SK-MEL-5 (cell line): ENCODE measurements around the gene PCDHGC4. TPM values are rescaled to one million over a fixed set of nuclear protein-coding genes. Genes with fewer than 3 reads are reported as not detected.
A peak's percentile ranks its signal among the peaks of the same experiment; 100 is the strongest.

ENCODE experiments used
- DNase-seq: peaks from one replicate; pipeline ENCODE4 v3.0.0-alpha.2; 2016; ENCODE audit warnings: low read depth, low spot score
- in situ Hi-C: cut with HindIII; loops from 2 replicates; pipeline ENCODE4 v1.10.0; 2016; ENCODE audit warnings: low sequenced_read_pairs, high pct_unique_total_duplicates, low pct_unique_long_range_greater_than_20kb
- total RNA-seq: library from RNA; depleted of rRNA; stranded (reverse); fragments of >200 nt; shearing (Covaris generic); gene quantifications from 2 replicates; pipeline ENCODE4 v1.2.3, GENCODE V29; 2014

The PCDHGC4 gene
- total RNA-seq, 1 experiment from 2014 or later: not detected

DNA sequence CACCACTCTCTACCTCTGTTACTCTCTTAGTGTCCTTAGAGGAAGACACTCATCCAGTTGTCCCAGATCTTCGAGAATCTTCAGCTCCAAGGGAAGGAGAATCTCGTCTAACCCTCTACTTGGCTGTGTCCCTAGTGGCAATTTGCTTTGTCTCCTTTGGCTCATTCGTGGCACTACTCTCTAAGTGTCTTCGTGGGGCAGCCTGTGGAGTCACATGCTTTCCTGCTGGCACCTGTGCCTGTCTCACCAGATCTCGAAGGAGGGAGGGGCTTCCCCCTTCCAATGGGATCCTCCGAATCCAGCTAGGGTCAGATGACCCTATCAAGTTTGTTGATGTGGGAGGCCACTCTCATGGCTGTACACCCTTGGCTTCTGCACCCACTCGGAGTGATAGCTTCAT, 2.3 kb downstream of the PCDHGC4 start:
- DNase-seq: no peak
- in situ Hi-C loops: no loop called here

DNA sequence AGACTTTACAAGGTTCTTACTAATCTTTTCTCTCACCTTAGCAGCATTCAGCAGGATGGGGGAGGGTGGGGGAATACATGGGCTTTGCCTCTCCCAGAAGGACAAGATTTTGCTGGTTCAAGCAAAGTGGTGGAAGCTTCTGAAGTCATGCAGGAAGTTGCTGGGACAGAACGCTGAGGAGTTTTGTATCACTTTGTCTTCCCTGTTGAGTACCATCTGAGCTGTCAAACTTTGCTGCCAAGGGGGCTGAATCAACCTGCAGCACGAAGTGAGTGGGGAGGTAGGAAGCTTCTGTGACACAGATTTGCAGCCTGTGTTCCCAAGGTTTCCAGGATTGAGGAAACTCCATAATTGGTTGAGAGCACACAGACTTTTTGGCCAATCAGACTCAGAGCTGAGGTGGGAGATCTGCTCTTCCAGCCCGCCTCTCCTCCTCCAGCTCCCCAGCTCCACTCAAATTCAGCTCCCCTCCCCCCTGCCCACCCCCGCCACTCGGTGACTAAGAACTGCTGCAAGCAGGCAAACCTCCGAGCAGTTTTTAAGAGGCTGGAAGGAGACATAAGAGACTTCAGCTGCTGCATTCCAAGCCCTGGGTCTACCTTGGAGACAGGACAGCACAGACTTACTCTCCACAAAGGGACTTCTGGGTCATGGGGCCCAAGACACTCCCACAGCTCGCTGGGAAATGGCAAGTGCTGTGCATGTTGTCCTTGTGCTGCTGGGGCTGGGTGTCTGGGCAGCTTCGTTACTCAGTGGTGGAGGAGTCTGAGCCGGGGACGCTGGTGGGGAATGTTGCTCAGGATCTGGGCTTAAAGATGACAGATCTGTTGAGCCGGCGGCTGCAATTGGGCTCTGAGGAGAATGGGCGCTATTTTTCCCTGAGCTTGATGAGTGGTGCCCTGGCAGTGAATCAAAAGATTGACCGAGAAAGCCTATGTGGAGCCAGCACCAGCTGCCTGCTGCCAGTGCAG, 4.0 kb downstream of the PCDHGC4 start, which contains the start of gene PCDHGC5:
Gene PCDHGC5 (plus strand): TSS at position 491 of the 971 bp plus-strand sequence. CDS start 160 bp downstream, at position 651.
- DNase-seq: no peak
- in situ Hi-C loops: no loop called here

DNA sequence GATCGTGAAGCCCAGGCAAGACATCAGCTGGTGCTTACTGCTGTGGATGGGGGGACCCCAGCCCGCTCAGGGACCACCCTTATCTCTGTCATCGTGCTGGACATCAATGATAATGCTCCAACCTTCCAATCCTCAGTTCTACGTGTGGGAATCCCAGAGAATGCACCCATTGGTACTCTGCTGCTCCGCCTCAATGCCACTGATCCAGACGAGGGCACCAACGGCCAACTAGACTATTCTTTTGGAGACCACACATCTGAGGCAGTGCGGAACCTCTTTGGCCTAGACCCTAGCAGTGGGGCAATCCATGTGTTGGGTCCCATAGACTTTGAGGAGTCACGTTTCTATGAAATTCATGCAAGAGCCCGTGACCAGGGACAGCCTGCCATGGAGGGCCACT, 5.0 kb downstream of the PCDHGC4 start:
- in situ Hi-C loops: no loop called here
- DNase-seq: no peak

DNA sequence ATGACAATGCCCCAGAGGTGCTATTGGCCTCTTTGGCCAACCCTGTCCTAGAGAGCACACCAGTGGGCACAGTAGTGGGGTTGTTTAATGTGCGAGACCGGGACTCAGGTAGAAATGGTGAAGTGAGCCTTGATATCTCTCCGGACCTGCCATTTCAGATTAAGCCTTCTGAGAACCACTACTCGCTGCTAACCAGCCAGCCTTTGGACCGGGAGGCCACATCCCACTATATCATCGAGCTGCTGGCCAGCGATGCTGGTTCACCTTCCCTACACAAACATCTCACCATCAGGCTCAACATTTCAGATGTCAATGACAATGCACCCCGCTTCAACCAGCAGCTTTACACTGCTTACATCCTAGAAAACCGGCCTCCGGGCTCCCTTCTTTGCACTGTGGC, 5.4 kb downstream of the PCDHGC4 start:
- in situ Hi-C loops: no loop called here
- DNase-seq: no peak

DNA sequence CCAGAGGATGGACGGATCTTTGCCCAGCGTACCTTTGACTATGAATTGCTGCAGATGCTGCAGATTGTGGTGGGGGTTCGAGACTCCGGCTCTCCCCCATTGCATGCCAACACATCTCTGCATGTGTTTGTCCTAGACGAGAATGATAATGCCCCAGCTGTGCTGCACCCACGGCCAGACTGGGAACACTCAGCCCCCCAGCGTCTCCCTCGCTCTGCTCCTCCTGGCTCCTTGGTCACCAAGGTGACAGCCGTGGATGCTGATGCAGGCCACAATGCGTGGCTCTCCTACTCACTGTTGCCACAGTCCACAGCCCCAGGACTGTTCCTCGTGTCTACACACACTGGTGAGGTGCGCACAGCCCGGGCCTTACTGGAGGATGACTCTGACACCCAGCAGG, 5.9 kb downstream of the PCDHGC4 start:
- in situ Hi-C loops: no loop called here

DNA sequence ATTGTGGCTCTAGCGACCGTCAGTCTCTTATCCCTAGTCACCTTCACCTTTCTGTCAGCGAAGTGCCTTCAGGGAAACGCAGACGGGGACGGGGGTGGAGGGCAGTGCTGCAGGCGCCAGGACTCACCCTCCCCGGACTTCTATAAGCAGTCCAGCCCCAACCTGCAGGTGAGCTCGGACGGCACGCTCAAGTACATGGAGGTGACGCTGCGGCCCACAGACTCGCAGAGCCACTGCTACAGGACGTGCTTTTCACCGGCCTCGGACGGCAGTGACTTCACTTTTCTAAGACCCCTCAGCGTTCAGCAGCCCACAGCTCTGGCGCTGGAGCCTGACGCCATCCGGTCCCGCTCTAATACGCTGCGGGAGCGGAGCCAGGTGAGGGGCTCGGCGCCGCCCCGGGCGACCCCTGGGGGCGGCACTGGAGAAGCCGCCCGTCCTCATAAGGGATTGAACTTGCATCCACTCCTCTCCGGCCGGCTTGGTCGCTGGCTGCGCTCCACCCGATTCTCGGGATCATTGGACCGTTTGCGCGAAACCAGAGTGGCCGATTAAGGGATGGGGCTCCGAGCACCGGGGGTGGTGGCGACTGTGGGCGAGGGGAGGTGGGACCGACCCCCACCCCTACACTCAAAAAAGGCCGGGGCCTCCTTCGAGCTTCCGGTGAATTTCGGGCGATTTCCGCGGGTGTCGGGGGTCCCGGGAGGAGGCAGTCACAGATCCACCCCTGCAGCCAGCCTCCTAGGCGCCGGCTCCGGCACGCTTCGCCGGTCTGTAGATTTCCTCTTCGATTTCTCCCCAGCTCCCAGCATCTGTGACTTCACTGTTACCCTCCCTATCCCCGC, 6.7 kb downstream of the PCDHGC4 start:
- DNase-seq: no peak
- in situ Hi-C loops: no loop called here

More for the DNA sequence above, 5.9 kb downstream of the PCDHGC4 start:
- DNase-seq: no peak

DNA sequence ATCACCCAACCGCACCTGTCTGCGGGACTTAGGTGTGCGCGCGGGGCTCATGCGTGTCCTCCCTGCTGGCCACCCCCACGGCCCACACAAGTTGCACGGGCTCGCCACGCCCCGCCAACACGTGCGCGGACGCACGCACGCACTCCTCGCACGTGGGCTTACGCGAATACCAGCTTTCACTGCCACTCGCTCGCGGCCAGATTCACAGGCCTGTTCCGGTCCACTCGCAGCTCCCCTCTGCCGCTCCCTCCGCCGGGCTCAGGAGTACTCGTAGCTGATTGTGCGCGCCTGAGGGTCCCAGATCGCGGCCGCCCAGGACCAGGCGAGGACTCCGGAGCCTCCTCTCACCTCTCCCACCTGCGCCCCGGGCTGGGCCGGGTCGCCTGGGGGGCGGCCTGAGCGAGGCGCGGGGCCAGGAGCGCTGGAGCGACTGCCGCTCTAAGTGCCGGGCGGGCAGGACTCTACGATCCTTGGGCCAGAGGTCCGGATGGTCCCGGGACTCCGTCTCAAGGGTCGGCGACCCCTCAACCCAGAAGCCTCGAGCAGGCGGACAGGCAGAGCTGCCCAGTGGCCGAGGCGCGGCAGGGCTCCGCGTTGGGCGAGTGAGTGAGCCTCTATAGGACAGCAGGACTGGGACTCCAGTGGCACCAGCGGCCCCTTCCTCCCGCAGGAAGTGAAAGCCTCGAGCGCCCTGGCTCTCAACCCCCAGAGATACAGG, 7.5 kb downstream of the PCDHGC4 start:
- in situ Hi-C loops: no loop called here
- no peak for DNase-seq

DNA sequence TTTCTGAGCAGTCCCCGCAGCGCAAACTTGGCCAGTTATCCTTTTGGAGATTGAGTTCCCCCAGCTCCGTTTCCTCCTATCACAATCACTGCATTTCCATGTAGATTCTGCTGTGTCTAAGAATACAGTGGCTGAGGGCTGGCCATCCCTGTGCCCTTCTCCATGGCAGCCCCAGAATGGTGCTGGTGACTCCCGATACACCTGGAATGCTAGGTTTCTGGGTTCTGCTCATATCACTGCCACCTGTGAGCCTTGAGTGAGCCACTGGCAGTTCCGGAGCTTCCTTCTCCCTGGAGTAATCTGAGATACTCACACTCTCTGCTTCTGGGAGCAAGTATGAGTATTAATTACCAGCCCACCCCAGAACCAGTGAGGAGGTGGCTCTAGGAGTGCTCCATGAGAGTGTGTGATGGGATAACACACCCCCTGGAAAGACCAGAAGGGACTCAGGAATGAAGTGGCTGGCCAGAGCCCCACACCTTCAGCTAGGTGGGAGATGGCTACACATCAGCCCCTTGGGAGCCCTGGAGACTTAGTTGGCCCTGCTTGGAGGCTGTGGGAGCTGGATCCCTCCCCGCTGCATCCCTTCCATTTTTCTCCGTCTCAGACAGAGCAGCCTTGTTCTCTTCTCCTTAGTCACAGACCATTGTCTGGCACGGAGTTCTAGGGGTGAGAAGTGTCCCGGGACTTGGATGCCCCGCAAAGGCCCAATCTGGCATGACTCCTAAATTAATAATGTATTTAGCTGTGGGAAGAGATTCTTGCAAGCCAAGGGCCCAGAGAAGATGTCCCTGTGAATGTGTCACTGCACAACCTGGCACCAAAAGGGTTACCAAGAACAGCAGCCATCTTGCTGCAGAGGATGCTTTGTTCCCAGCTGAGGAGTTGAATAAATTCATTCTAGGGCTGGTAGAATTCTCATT, 8.9 kb downstream of the PCDHGC4 start:
- peak; percentile 40 for DNase-seq
- in situ Hi-C loops: no loop called here

DNA sequence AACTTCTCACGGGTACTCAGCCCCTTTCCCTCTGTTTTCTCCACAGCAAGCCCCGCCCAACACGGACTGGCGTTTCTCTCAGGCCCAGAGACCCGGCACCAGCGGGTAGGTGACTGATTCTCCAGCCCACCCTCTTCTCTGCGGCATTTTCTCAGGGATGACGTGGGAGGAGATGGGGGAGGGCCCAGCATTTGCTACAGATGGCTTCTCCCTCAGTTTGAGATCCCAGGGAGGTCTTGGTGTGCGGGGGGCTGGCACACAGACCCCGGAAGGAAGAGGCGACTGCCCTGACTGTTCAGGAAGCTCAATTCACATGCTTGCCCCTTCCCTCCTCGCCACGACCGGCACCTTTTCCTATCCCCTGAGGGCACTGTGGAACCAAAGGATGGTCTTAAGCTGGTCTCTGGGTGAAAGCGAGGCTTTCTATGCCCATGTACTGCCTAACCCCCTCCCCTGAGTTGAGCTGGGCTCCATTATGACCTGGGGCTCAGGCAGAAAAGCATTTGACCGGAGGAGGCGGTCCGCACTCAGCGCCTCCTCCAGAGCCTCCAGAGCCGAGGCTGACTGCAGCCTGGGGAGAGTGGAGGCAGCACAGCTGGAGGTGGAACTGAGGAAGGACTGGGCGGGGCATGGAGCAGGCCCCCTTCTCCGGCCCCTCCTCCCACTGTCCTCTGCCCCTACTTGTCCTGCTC, 10.1 kb downstream of the PCDHGC4 start:
- in situ Hi-C loops: no loop called here
- no peak for DNase-seq

DNA sequence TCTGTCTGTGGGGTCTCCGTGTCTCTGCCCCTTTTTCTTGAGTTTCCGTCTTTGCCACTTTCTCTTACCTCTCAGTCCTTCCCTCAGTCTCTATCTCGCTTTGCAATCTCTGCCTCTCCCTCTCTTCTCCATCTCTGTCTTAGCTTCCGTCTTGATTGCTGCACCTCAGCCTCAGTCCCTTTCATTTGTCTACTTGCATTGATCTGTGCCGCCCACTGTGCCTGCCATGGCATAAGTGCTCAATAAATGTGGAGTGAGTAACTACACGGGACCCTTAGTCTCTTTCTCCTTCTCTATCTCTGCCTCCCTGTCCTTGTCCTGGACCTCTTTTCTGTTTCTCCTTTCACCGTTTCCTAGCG, 10.6 kb downstream of the PCDHGC4 start:
- in situ Hi-C loops: no loop called here
- no peak for DNase-seq

DNA sequence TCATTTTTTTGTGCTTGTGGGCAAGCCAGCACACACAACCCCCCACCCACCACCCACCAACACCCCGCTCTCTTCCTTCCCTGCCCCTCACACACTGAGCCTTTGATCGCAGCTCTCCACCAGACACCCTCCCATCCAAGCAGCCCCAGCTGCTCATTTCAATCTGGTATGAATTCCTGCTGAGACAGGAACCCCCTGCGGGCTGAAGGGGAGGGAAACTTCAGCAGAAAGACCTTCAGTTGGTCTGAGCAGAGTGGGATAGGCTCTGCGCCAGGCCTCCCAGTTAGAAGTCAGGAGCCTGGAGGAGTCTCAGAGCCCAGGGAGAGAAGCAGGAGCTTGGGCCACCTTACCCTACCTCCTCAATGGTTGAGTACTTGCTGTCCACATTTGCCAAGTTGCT, 11.2 kb downstream of the PCDHGC4 start:
- DNase-seq: peak; percentile 73
- in situ Hi-C loops: no loop called here

DNA sequence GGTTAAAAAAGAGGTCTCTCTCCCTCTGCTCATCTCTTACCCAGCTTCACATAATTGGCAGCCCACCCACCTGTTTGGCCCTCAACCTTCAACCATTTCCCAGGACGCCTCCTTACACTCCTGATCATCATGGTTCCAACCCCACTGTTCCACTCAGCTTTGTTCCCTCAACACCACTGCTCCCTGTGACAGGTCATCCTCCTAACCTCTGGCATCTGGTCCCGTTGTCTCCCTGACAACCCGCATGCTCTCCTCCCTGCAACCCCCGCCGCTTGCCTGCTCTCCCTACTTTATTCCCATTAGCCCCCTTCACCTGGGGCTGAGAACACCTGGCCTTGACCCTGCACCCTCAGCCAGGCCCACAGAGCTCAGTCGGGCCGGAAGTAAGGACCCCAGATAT, 16.9 kb downstream of the PCDHGC4 start:
- in situ Hi-C loops: no loop called here
- DNase-seq: no peak

DNA sequence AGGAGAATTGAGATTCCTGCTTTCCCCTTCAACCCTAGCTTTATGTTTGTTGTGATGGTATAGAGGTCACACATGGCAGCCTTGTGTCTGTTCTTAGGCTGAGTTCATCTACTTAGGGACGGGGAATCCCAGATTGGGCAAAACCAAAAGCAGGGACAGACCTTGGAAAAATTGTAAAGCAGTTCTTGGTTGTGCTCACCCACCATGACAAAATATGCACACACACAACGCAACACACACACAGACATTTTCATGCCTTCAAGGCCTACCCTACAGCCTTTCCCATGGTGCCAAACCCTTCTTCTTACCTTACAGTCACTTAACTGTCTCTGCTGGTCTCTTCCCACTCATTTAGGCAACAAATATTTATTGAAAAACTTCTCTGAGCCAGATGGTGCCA, 18.9 kb downstream of the PCDHGC4 start:
- in situ Hi-C loops: no loop called here
- DNase-seq: no peak

DNA sequence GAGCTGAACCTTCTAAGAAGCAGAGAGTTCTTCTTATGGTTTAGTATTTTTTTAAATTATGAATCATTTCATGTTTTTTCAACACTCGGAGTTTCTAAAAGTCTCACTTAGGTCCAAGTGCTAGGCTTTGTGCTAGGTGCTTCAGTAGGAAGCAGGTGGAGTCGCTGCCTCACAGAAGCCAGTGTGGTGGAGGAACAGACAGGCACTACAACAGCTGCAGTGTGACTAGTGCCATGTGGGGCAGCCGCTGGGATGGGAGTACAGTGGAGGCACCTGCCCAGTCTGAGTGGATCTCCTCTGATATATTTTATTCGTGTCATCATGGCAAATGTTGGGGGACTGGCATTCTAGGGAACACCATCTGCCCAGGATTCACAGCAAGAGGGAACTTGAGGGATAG, 19.4 kb downstream of the PCDHGC4 start:
- DNase-seq: no peak
- in situ Hi-C loops: no loop called here

DNA sequence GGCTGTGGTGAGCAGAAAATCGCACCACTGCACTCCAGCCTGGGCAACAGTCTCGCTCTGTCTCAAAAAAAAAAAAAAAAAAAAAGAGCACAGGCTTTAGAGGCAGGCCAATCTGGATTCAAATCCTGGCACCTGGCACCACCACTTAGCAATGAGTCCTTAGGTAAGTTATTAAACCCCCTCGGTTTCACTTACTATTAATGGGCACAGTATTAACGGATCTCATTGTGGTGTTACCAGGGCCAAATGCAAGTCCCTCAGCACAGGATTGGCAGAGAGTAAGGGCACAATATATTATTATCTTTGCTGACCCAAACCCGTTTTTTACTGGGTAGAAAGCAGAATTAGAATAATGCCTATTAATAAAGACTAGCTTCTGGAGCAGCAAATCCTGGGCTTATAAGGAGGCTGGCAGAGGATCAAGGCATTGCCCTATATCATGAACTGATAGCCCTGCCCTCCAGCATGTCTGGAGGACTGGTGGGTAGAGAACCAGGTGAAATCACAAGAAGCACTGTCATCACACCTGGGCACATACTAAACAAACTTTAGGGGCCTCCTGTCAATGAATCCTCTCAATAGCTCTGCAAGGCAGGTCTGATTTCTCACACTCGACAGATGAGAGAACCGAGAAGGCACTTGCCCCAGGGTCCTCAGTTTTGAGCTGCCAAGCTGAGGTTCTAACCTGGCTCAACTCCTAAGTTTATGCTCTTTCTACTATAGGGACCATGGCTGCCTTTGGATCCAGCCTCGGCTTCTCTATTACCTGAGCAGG, 21.7 kb downstream of the PCDHGC4 start:
- no peak for DNase-seq
- in situ Hi-C loops: no loop called here
